Fibroblast of lung (primary cell): Measurements from ENCODE around the gene MINK1.

ENCODE experiments used
- CTCF ChIP-seq, 2 donors: IDR thresholded peaks in 1 of 2; conservative IDR thresholded peaks in 1 of 2; 1 replicate in 1 of 2; 2 replicates in 1 of 2; pipeline ENCODE4 v1.5.1; 2011 to 2012; ENCODE audit warnings: low read length in 2 of 2, control low read depth in 1 of 2, inconsistent platforms in 1 of 2, low read depth in 1 of 2, mild to moderate bottlenecking in 1 of 2
- EZH2 ChIP-seq: IDR thresholded peaks from 2 replicates; pipeline ENCODE4 v1.5.1; 2012; ENCODE audit warnings: low read length, control low read depth, mild to moderate bottlenecking; ENCODE audit errors: missing control alignments

DNA sequence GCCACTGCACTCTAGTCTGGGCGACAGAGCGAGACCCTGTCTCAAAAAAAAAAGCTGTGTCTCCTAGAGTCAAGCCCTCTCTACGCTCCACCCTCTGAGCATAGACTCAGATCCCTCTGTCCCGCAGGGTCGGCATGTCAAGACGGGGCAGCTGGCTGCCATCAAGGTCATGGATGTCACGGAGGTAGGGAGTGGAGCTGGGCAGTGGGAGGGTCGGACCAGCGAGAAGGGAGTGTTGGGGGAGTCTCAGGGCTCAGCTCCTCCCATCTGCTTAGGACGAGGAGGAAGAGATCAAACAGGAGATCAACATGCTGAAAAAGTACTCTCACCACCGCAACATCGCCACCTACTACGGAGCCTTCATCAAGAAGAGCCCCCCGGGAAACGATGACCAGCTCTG is 47.7 kb downstream of the MINK1 start:
- no peak for TF ChIP-seq CTCF (conservative IDR thresholded peaks at IDR 0.05 in 1 of 2, IDR thresholded peaks at IDR 0.05 in 1 of 2; ENCODE audit: low read depth in 1 of 2, low read length in 2 of 2)
- TF ChIP-seq EZH2 = no peak
